GM18517 (cell line): ENCODE measurements around the gene DNAH6.
"Not testable (repeated sequence)": the region's sequence is repeated elsewhere in the genome, so short reads cannot be mapped to it uniquely, and the experiment has no call there.

Experiments used
- ATAC-seq: cut with Tn5 transposase; IDR thresholded peaks from one replicate; pipeline ENCODE4 v1.9.1; 2021; ENCODE audit warnings: mild to moderate bottlenecking, moderate library complexity; ENCODE audit not compliant: unreplicated experiment

DNAH6 gene

DNA sequence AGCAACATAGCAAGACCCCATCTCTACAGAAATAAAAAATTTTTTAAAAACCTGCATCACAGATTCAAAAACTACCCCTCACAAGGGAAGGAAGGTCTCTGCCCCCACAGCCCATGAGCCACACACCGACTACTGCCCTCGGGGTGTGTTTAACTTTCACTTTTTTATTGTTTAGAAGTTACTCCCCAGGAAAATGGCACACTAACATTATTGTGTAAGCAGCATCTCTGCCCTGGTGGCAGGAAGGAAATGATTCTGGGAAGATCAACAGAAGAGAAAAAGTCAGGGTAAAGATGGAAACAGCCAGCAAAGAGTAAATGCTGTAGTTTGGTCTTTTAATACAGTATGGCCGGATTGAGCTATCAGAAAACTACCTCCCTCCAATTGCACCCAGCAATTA, 342.6 kb downstream of the DNAH6 start:
- ATAC-seq: no peak

DNA sequence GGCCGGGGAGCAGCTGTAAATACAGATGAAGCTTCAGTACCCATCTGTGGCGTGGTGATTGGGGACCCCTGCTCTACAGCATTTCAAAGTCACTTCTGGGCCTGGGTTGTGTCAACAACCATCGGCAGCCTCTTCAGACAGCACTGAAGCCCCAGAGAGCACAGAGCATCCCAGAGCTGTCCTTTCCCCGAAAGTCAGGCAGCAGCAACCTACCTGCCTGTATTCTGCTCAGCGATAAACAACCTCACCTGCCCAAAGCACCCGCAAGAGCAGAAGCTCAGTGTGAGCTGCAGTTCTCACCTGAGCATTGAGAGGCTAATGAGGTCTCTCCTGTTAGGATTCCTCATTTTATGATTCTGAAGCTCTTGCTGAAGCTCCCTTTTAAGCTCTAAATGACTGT, 345.2 kb downstream of the DNAH6 start:
- no peak for ATAC-seq

DNA sequence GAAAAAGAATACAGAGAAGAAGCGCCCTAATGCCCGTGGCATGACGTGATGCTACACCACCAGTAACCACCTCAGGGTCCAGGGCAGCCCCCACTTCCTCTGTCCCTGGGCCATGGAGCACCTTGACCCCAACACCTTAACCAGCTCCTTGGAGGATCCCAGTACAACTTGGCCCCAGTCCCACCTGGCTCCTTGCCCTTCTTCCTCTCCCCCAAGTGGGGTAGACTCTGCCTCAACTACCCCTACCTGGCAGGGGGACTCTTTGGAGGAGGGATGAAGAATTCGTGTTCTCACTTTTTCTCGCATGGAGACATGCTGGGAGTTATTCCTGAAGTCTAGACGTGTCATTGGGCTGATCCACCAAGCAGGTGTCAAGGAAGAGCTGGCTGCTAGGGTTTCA, 345.7 kb downstream of the DNAH6 start:
- ATAC-seq: no peak

DNA sequence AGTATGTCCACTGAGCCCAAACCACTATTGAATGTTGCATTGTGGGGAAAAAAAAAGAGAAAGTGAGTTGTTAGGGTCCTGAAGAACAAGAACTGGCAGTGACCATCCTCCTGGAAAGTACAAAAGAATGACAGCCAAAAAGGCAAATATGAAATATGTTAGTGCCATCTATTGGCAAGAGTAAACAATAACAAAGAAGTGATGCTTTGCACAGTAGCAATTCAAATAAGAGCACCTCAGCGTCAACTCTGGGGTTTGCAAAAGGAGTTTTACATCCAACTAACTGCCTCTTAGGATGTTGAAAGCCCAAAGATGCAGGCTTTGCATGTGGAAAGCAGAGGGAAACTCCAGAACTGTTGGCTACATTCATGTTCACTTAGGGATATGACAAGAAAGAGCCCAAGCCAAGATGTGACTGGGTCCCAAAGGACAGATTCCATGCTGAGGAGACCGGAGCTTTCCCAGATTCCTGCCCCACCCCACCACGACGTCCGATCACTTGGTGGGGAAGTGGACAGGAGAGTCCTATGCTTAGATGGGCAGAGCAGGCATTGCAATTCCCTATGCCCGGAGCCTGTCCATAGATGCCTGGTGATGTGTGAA, 349.0 kb downstream of the DNAH6 start:
- ATAC-seq: peak; percentile 89

DNA sequence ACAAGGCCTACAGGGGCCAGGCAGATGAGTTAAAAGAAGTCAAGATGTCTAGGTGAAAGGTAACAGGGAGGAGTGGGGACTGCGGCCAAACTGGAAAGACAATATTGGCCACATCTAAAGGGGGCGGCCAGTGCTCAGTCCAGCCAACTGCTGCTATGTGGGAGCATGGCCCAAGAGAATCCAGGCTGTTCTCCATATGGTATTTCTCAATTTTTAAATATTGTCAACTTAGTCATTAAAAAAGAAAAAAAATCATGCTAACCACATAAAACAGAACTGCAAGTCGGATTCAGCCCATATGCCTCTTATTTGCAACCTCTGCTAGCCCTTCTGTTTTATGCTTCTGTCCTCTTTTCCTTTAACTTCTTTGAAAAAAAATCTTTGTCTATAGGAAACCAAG, 349.8 kb downstream of the DNAH6 start:
- ATAC-seq: no peak

DNA sequence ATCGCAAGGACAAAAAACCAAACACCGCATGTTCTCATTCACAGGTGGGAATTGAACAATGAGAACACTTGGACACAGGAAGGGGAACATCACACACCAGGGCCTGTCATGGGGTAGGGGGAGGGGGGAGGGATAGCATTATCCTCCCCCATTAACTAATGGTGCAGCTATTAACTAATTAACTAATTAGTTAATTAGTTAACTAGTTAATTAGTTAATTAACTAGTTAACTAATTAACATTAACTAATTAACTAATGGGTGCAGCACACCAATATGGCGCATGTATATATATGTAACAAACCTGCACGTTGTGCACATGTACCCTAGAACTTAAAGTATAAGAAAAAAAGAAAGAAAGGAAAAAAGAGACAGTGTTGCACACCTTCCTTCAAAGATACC, 352.0 kb downstream of the DNAH6 start:
- not testable (repeated sequence) for ATAC-seq
